Astrocyte (in vitro differentiated cells and primary cell): ENCODE results near the gene TEC. TPM values are rescaled to one million over a fixed set of nuclear protein-coding genes. Genes with fewer than 3 reads are reported as not detected.
A peak's percentile ranks its signal among the peaks of the same experiment; 100 is the strongest.

Experiments used
- DNase-seq: peaks from one replicate; pipeline ENCODE4 v3.0.0-alpha.2; 2010; ENCODE audit warnings: low read depth
- FAIRE-seq: peaks from 2 replicates; lab custom pipeline; 2011; peaks lifted over from hg19 to GRCh38; lab: Jason Lieb, UNC
- H2AFZ ChIP-seq: 2 replicates; pipeline ENCODE4 v1.6.0; 2012; ENCODE audit warnings: low read depth, low read length, inconsistent platforms
- H3K27ac ChIP-seq: 2 replicates; pipeline ENCODE4 v1.5.1; 2011; ENCODE audit warnings: low read depth, low read length, inconsistent platforms
- H3K27me3 ChIP-seq: 2 replicates; pipeline ENCODE4 v1.6.0; 2011; ENCODE audit warnings: low read length, inconsistent platforms; ENCODE audit not compliant: insufficient read depth
- H3K36me3 ChIP-seq: 2 replicates; pipeline ENCODE4 v1.5.1; 2011; ENCODE audit warnings: low read length, inconsistent platforms; ENCODE audit not compliant: insufficient read depth
- H3K4me1 ChIP-seq: 2 replicates; pipeline ENCODE4 v1.5.1; 2011; ENCODE audit warnings: low read length, inconsistent platforms; ENCODE audit not compliant: insufficient read depth
- H3K4me2 ChIP-seq: 2 replicates; pipeline ENCODE4 v1.6.0; 2012; ENCODE audit warnings: low read length, inconsistent platforms
- H3K4me3 ChIP-seq: 2 replicates; pipeline ENCODE4 v1.5.1; 2011; ENCODE audit warnings: low read depth, mild to moderate bottlenecking, low read length, inconsistent platforms; ENCODE audit not compliant: insufficient read depth
- H3K79me2 ChIP-seq: 2 replicates; pipeline ENCODE4 v1.6.0; 2012; ENCODE audit warnings: mild to moderate bottlenecking, low read length, inconsistent platforms; ENCODE audit not compliant: insufficient read depth
- H3K9ac ChIP-seq: 2 replicates; pipeline ENCODE4 v1.6.0; 2012; ENCODE audit warnings: mild to moderate bottlenecking, low read length, inconsistent platforms
- H3K9me3 ChIP-seq: 2 replicates; pipeline ENCODE4 v1.5.1; 2012; ENCODE audit warnings: low read depth, mild to moderate bottlenecking, low read length, inconsistent platforms; ENCODE audit not compliant: insufficient read depth
- H4K20me1 ChIP-seq: 2 replicates; pipeline ENCODE4 v1.6.0; 2012; ENCODE audit warnings: low read length, inconsistent platforms; ENCODE audit not compliant: insufficient read depth
- H3K27ac Mint-ChIP-seq: one replicate; pipeline ENCODE4 v1.8.0; 2021; ENCODE audit warnings: mild to moderate bottlenecking, mixed read lengths; ENCODE audit not compliant: unreplicated experiment
- H3K27me3 Mint-ChIP-seq: one replicate; pipeline ENCODE4 v1.8.0; 2021; ENCODE audit warnings: low read depth, mixed read lengths; ENCODE audit not compliant: unreplicated experiment
- H3K36me3 Mint-ChIP-seq: one replicate; pipeline ENCODE4 v1.8.0; 2021; ENCODE audit warnings: low read depth, mixed read lengths; ENCODE audit not compliant: unreplicated experiment
- H3K4me1 Mint-ChIP-seq: one replicate; pipeline ENCODE4 v1.8.0; 2021; ENCODE audit warnings: low read depth, mixed read lengths; ENCODE audit not compliant: unreplicated experiment
- H3K4me3 Mint-ChIP-seq: one replicate; pipeline ENCODE4 v1.8.0; 2021; ENCODE audit warnings: mild to moderate bottlenecking, moderate library complexity, mixed read lengths; ENCODE audit not compliant: unreplicated experiment
- H3K9me3 Mint-ChIP-seq: one replicate; pipeline ENCODE4 v1.8.0; 2021; ENCODE audit warnings: mild to moderate bottlenecking, mixed read lengths; ENCODE audit not compliant: unreplicated experiment
- EZH2 ChIP-seq: IDR thresholded peaks from 2 replicates; pipeline ENCODE4 v1.6.1; 2012; ENCODE audit warnings: mild to moderate bottlenecking, low read length, inconsistent platforms; ENCODE audit not compliant: insufficient read depth
- total RNA-seq: library from RNA; stranded (reverse); gene quantifications from 2 replicates; pipeline ENCODE4 v1.2.1, GENCODE V29; 2021
- TF ChIP-seq, protein P1 (sequence below): IDR thresholded peaks from 2 replicates; pipeline ENCODE4 v1.5.1; 2011; ENCODE audit warnings: low read depth, mild to moderate bottlenecking, inconsistent platforms, low read length, moderate library complexity; ENCODE audit not compliant: insufficient read depth

TEC gene
- total RNA-seq, 1 donor from 2014 or later = 0.61 TPM

DNA sequence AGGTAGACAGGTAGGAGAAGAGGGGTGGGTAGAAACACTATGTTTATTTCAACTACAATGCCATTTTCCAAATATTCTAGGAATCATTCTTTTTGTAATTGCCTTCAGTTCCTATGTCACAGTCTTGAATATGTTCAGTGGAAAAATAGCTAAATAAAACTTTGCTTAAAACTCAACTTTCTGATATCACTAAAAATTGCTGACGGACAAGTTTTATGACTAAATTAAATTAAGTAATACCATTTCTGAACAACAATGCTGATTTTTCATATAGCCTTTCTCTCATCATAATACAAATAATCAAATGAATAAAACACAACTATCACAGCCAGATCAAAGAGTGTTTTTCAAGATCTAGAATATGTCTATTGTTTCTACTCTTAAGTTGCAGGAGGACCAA, 53.1 kb downstream of the TEC start:
- H3K4me1 Mint-ChIP-seq = no peaks in the 10 kb centered on the region
- TF ChIP-seq, protein P1, sequence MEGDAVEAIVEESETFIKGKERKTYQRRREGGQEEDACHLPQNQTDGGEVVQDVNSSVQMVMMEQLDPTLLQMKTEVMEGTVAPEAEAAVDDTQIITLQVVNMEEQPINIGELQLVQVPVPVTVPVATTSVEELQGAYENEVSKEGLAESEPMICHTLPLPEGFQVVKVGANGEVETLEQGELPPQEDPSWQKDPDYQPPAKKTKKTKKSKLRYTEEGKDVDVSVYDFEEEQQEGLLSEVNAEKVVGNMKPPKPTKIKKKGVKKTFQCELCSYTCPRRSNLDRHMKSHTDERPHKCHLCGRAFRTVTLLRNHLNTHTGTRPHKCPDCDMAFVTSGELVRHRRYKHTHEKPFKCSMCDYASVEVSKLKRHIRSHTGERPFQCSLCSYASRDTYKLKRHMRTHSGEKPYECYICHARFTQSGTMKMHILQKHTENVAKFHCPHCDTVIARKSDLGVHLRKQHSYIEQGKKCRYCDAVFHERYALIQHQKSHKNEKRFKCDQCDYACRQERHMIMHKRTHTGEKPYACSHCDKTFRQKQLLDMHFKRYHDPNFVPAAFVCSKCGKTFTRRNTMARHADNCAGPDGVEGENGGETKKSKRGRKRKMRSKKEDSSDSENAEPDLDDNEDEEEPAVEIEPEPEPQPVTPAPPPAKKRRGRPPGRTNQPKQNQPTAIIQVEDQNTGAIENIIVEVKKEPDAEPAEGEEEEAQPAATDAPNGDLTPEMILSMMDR = no peak
- no peak for TF ChIP-seq EZH2
- no peaks in the 10 kb centered on the region for H4K20me1 ChIP-seq
- no peaks in the 10 kb centered on the region for H3K36me3 Mint-ChIP-seq
- no peaks in the 10 kb centered on the region for H3K79me2 ChIP-seq
- H3K4me3 ChIP-seq = no peak overlapping the region
- FAIRE-seq (peak; percentile 26), DNase-seq (no peak)
- no peaks in the 10 kb centered on the region for H3K4me1 ChIP-seq
- H3K36me3 ChIP-seq = no peaks in the 10 kb centered on the region
- no peaks in the 10 kb centered on the region for H3K9me3 ChIP-seq
- H3K27ac Mint-ChIP-seq = no peak overlapping the region
- H3K27ac ChIP-seq = no peak overlapping the region
- no peaks in the 10 kb centered on the region for H3K27me3 ChIP-seq
- no peak overlapping the region for H3K4me3 Mint-ChIP-seq
- no peak overlapping the region for H3K9ac ChIP-seq
- H3K9me3 Mint-ChIP-seq = peaks cover 9% of the 10 kb centered on the region
- no peaks in the 10 kb centered on the region for H3K27me3 Mint-ChIP-seq
- H3K4me2 ChIP-seq = no peak overlapping the region
- no peak overlapping the region for H2AFZ ChIP-seq

DNA sequence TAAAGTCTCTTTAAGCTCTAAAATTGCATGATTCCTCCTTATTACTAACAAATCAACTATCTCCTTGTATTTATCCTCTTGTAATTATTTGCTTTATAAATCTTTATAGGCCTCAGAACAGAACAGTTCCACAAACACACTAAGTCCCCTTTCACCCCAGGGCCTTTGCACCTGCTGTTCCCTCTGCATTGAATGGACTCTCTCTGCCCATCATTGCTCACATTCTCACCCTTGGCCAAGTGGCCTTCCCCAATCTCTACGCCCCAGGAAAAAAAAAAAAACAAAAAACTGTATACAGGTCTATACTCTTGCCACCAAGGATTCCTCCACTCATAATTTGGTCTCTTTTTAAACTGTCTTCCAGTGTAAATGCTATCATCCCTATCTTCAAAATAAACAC, 53.7 kb downstream of the TEC start:
- no peak for TF ChIP-seq EZH2
- TF ChIP-seq, protein P1 = no peak
- Histone ChIP-seq H3K36me3 (no peaks in the 10 kb centered on the region), H3K4me3 (no peak overlapping the region), H4K20me1 (no peaks in the 10 kb centered on the region), H3K9me3 (no peaks in the 10 kb centered on the region), H3K79me2 (no peaks in the 10 kb centered on the region), H3K27ac (no peak overlapping the region), H3K9ac (no peak overlapping the region), H3K27me3 (no peaks in the 10 kb centered on the region), H2AFZ (no peak overlapping the region), H3K4me2 (no peak overlapping the region), H3K4me1 (no peaks in the 10 kb centered on the region)
- Mint-ChIP-seq H3K4me1 (no peaks in the 10 kb centered on the region), H3K36me3 (no peaks in the 10 kb centered on the region), H3K27ac (no peak overlapping the region), H3K4me3 (no peak overlapping the region), H3K27me3 (no peaks in the 10 kb centered on the region), H3K9me3 (peaks cover 9% of the 10 kb centered on the region)
- DNase-seq (no peak), FAIRE-seq (no peak)

DNA sequence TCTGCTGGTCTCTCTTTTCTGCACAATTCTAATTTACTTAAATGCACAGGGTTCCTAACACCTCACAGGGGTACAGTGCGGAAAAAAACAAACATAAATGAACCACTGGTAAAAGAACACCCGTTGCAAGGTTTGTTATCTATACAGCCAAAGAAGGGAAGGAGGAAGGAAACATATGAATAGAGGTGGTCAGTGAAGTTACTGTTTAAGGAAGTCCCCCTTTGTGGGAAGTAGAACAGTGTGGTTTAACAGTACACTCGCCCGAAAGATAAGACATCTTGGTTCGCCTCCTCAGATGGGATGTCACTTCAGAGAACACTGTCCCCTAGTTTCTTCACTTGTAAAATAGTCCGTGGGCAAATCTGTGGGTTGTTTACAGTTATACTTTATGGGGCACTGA, 57.5 kb downstream of the TEC start:
- H3K4me1 Mint-ChIP-seq = no peaks in the 10 kb centered on the region
- no peaks in the 10 kb centered on the region for H3K79me2 ChIP-seq
- no peaks in the 10 kb centered on the region for H3K27me3 ChIP-seq
- H3K27ac ChIP-seq = no peak overlapping the region
- H3K4me1 ChIP-seq = no peaks in the 10 kb centered on the region
- no peaks in the 10 kb centered on the region for H4K20me1 ChIP-seq
- no peak overlapping the region for H3K4me2 ChIP-seq
- no peaks in the 10 kb centered on the region for H3K36me3 ChIP-seq
- H3K36me3 Mint-ChIP-seq = no peaks in the 10 kb centered on the region
- DNase-seq (no peak), FAIRE-seq (no peak)
- no peaks in the 10 kb centered on the region for H3K9me3 ChIP-seq
- no peaks in the 10 kb centered on the region for H3K9me3 Mint-ChIP-seq
- H2AFZ ChIP-seq = no peak overlapping the region
- no peak overlapping the region for H3K4me3 ChIP-seq
- H3K9ac ChIP-seq = no peak overlapping the region
- no peaks in the 10 kb centered on the region for H3K27me3 Mint-ChIP-seq
- no peak overlapping the region for H3K27ac Mint-ChIP-seq
- TF ChIP-seq, protein P1 = no peak
- no peak for TF ChIP-seq EZH2
- no peak overlapping the region for H3K4me3 Mint-ChIP-seq
